SJSA1 (cell line): ENCODE data around the gene TMEM107. TPM values are rescaled to one million over a fixed set of nuclear protein-coding genes. Genes with fewer than 3 reads are reported as not detected.
A peak's percentile ranks its signal among the peaks of the same experiment; 100 is the strongest.
"Not testable (repeated sequence)": the region's sequence is repeated elsewhere in the genome, so short reads cannot be mapped to it uniquely, and the experiment has no call there.

Experiments used
- DNase-seq, 2 experiments: peaks; one replicate each; pipeline ENCODE4 v3.0.0-alpha.2; 2015 to 2020; ENCODE audit warnings: low spot score in 2 of 2, low read depth in 1 of 2
- H3K27ac ChIP-seq: fragments of 250-450 bp; sonication (Bioruptor Pico); 2 replicates; pipeline ENCODE4 v1.5.1; 2020; ENCODE audit warnings: mild to moderate bottlenecking, moderate library complexity
- H3K27me3 ChIP-seq: fragments of 250-450 bp; sonication (Bioruptor Pico); replicated peaks from 2 replicates; pipeline ENCODE4 v1.5.1; 2020; ENCODE audit warnings: mild to moderate bottlenecking, moderate library complexity
- H3K36me3 ChIP-seq: fragments of 250-450 bp; sonication (Bioruptor Pico); 2 replicates; pipeline ENCODE4 v1.5.1; 2020; ENCODE audit warnings: mild to moderate bottlenecking
- H3K4me1 ChIP-seq: fragments of 250-450 bp; sonication (Bioruptor Pico); replicated peaks from 2 replicates; pipeline ENCODE4 v1.6.1; 2021; ENCODE audit warnings: mild to moderate bottlenecking
- H3K4me3 ChIP-seq: fragments of 250-450 bp; sonication (Bioruptor Pico); 2 replicates; pipeline ENCODE4 v1.5.1; 2020; ENCODE audit warnings: mild to moderate bottlenecking
- H3K9me3 ChIP-seq: fragments of 250-450 bp; sonication (Bioruptor Pico); replicated peaks from 2 replicates; pipeline ENCODE4 v1.5.1; 2020; ENCODE audit warnings: mild to moderate bottlenecking
- total RNA-seq: library from RNA; depleted of rRNA; stranded (reverse); fragments of >200 nt; shearing (Covaris generic); gene quantifications from 2 replicates; pipeline ENCODE4 v1.2.3, GENCODE V29; 2014; rRNA removed

The TMEM107 gene
- 11.5 and 15.9 TPM in 2 replicates for total RNA-seq

GRCh38 chr17:8176197-8176940 is at the start of gene TMEM107:
TSS of gene TMEM107 (minus strand) at chr17:8176380. CDS start at chr17:8176286, 94 bp downstream.
- peak; percentile 80 to 87 for DNase-seq
- H3K4me1 ChIP-seq: peaks cover 22% of the 10 kb centered on the region
- no peaks in the 10 kb centered on the region for H3K9me3 ChIP-seq
- H3K27me3 ChIP-seq: no peaks in the 10 kb centered on the region
- H3K4me3 ChIP-seq: peak within 1 kb of the TSS; percentile 49
- peak within 1 kb of the TSS; percentile 37 for H3K27ac ChIP-seq
- H3K36me3 ChIP-seq: no peaks in the 10 kb centered on the region

- Histone ChIP-seq H3K27me3 (no peaks in the 10 kb centered on the region), H3K9me3 (no peaks in the 10 kb centered on the region), H3K4me3 (no peak overlapping the region), H3K36me3 (peaks cover 6% of the 10 kb centered on the region; the same call in 1 of the 2 replicates), H3K4me1 (peaks cover 15% of the 10 kb centered on the region), H3K27ac (no peak overlapping the region)
- no peak for DNase-seq
These were observed 49.0 kb upstream of the TMEM107 start for GRCh38 chr17:8224891-8225812.

DNA sequence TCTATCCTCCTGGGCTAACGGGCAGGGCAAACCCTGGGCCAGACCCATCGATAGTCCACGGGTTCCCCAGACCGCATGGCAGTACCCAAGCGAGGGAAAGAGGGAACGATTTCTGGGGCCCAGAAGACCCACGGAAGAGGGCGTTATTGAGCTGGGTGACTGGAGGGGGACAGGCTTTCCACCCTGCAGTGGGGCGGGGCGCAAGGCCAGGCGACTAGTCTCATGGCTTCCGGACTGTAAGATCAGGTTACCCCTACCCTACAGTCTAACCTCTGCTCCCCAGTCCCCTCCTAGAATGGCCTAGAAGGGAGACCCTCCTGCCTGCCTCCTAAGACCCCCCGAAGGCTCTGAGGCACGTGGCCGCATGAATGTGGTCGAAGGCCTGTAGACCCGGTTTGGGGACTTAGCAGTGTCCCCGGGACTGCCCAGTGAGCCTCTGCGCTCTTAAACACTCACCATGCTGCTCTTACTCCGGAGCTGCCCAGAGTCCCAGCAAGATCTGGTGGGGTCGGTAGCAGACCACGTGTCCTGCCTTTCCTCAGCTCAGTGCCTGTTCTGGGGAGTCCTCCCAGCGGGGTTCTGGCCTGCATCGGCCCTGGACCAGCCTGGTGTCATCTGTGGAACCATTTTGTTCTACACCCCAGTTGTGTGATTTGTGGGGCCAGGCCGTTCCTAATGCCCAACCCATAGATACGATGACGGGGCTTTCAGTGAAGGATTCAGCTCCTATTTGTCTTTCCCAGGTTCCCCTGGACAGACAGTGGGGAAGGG is 47.4 kb upstream of the TMEM107 start:
- peak in 1 of 2 experiments; percentile 70 for DNase-seq
- H3K27me3 ChIP-seq: no peaks in the 10 kb centered on the region
- peaks cover 18% of the 10 kb centered on the region for H3K4me1 ChIP-seq
- peak overlapping the region; percentile 49 for H3K4me3 ChIP-seq
- H3K36me3 ChIP-seq: peaks cover 6% of the 10 kb centered on the region; the same call in 1 of the 2 replicates
- H3K9me3 ChIP-seq: no peaks in the 10 kb centered on the region
- H3K27ac ChIP-seq: peak overlapping the region; percentile 54

DNA sequence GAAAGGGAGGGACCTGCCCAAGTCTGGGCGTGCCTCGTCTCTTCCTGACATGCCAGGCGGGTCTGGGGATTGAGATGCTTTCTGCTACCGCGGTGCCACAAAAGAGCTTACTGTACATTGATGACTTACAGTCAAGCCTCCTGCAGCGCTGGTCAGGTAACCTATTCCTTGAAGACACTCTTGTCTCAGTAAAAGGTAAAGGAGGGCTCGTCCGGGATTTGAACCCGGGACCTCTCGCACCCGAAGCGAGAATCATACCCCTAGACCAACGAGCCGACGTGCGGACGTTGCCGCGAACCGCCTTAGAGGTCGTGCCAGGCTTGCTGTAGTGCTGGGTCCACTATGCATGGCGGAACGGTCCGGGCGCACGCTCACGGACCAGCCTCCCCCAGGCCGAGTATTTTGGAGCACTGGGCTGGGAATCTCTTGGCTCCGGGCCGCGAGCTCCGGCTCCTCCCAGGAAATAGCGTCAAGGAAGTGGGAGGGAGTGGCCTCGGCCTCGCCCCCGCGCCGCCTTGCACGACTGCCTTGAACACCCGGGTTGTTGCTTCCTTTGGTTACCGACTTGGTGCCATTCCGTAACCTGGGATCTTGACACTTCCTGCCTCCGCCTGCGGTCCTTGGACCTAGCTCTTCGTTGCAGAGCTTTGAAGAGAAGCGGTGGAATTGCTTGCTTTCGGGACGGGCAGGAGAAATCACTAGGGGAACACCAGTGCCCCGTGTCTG is 46.6 kb upstream of the TMEM107 start:
- Histone ChIP-seq H3K36me3 (peaks cover 5% of the 10 kb centered on the region; the same call in 1 of the 2 replicates), H3K9me3 (no peaks in the 10 kb centered on the region), H3K4me1 (peaks cover 18% of the 10 kb centered on the region), H3K27ac (peak overlapping the region; percentile 54), H3K27me3 (no peaks in the 10 kb centered on the region), H3K4me3 (peak overlapping the region; percentile 49)
- DNase-seq: peak; percentile 95 to 97

GRCh38 chr17:8222380-8222629 is 46.1 kb upstream of the TMEM107 start:
- no peak for DNase-seq
- H3K27ac ChIP-seq: peak overlapping the region; percentile 12; the same call in 1 of the 2 replicates
- H3K4me1 ChIP-seq: peaks cover 17% of the 10 kb centered on the region
- no peaks in the 10 kb centered on the region for H3K9me3 ChIP-seq
- H3K4me3 ChIP-seq: peak overlapping the region; percentile 49
- H3K36me3 ChIP-seq: 0 out of 2 replicates have a peak, but pooled peaks cover under 1% of the 10 kb centered on the region
- H3K27me3 ChIP-seq: no peaks in the 10 kb centered on the region

DNA sequence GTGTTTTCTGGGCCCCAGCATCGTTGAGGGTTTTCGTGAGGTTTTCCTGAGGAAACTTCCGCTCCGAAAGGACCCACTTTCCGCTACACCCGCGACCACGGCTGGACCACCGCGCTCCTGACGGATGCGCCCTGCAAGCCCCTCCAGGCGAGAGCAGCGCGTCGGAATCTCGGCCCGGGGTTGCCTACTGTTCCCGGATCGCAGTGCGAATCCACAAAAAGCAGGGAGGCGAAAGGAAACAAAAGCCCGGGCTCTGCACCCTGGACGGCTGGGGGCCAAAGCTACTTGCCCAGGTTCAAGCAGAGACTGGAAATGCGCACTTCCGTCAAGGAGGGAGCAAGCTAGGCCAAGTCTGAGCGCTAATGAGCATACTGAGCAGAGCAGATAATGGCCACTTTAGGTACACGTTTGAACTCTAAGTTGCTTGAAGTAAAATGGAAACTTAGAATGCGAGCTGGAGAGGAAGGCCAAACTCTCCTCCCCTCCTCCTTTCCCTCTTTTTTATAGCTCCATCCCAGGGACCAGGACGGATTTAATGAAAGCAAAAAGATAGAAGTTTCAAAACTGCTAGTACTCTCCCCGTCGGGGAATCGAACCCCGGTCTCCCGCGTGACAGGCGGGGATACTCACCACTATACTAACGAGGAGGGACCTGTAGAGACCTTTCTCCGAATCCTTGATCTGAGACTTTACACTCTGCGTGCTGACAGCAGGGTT is 45.6 kb upstream of the TMEM107 start:
- no peaks in the 10 kb centered on the region for H3K9me3 ChIP-seq
- H3K4me1 ChIP-seq: peaks cover 13% of the 10 kb centered on the region
- H3K27ac ChIP-seq: peak overlapping the region; percentile 66
- no peaks in the 10 kb centered on the region for H3K27me3 ChIP-seq
- peak overlapping the region; percentile 49 for H3K4me3 ChIP-seq
- DNase-seq: peak; percentile 83 to 98
- no peaks in the 10 kb centered on the region for H3K36me3 ChIP-seq

DNA sequence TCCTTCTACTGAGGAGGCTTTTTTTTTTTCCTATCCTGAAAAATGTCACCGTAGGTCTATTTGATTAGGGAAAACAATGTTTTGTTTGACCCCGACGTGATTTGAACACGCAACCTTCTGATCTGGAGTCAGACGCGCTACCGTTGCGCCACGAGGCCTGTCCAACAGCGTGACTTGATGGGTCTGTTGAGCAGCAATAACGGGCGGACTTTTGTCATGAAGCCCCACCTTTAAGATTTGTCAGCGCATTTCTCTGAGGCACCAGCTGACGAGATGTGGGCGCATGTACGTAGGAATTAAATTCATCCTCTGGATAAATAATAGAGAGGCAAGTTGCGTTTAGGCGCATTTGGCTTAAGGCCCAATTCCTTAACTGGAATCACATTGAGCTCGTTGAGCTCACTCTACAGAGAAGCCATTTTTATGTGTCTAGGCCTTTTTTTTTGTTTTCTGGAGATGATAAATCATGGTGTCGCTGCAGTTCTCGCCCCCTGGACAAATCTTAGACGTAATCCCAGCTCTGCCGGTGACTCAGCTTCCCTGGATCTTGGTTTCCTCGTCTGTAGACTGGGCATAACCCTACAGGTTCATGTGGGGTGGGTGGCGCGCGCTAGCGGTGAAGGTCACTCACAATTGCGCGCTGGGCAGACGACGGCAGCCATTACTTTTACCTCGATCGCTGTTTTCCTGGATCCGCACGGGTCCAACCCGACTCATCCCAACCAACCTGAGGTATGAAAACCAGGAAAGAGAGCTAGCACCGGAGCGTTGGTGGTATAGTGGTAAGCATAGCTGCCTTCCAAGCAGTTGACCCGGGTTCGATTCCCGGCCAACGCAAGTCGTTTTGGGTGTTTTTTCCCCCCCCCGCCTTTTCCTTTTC is 44.8 kb upstream of the TMEM107 start:
- H3K27ac ChIP-seq: peak overlapping the region; percentile 66
- peaks cover 13% of the 10 kb centered on the region for H3K4me1 ChIP-seq
- H3K36me3 ChIP-seq: no peaks in the 10 kb centered on the region
- H3K27me3 ChIP-seq: no peaks in the 10 kb centered on the region
- H3K4me3 ChIP-seq: peak overlapping the region; percentile 49
- peak; percentile 87 to 96 for DNase-seq
- no peaks in the 10 kb centered on the region for H3K9me3 ChIP-seq

DNA sequence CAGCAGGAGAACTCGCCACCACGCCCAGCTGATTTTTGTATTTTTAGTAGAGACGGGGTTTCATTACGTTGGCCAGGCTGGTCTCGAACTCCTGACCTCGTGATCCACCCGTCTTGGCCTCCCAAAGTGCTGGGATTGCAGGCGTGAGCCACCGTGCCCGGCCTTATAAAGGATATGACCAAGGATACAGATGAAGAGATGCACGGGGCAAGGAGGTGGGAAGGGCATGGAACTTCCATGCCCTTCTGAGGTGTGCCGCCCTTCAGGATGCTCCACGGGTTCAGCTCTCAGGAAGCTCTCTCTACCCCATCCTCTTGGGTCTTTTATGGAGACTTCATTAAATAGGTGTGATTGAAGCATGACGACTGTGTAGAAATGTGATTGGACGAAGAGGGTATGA is 37.8 kb upstream of the TMEM107 start:
- peaks cover 11% of the 10 kb centered on the region for H3K4me1 ChIP-seq
- not testable (repeated sequence) for H3K27ac ChIP-seq, H3K27me3 ChIP-seq, DNase-seq, H3K9me3 ChIP-seq, H3K4me3 ChIP-seq
- peaks cover 14% of the 10 kb centered on the region for H3K36me3 ChIP-seq

DNA sequence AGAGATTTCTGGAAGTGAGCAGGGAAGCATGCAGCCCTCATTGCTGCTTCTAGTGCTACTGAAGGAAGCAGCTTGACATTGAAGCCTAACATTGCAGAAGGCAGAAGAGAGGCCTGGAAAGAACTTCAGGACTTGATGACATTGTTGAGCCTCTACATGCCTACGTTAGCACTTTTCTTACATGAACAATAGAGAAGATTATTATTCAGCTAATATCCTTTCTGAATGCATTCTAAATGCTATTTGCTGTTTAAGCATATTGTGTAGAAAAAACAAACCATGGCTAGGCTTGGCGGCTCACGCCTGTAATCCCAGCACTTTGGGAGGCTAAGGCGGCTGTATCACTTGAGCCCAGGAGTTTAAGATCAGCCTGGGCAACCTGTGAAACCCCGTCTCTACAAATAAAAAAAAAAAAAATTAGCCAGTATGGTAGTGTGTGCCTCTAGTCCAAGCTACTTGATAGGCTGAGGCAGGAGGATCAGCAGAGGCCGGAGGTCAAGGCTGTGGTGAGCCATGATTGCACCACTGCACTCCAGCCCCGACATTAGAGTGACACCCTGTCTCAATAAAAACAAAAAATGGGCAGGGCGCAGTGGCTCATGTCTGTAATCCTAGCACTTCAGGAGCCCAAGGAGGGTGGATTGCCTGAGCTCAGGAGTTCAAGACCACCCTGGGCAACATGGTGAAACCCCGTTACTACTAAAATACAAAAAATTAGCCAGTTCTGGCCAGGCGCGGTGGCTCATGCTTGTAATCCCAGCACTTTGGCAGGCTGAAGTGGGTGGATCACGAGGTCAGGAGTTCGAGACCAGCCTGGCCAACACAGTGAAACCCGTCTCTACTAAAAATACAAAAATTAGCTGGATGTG is 36.4 kb upstream of the TMEM107 start:
- Histone ChIP-seq H3K27ac (no peak overlapping the region), H3K27me3 (no peaks in the 10 kb centered on the region), H3K36me3 (peaks cover 26% of the 10 kb centered on the region), H3K4me1 (peaks cover 17% of the 10 kb centered on the region), H3K4me3 (no peak overlapping the region), H3K9me3 (no peaks in the 10 kb centered on the region)
- DNase-seq: no peak

DNA sequence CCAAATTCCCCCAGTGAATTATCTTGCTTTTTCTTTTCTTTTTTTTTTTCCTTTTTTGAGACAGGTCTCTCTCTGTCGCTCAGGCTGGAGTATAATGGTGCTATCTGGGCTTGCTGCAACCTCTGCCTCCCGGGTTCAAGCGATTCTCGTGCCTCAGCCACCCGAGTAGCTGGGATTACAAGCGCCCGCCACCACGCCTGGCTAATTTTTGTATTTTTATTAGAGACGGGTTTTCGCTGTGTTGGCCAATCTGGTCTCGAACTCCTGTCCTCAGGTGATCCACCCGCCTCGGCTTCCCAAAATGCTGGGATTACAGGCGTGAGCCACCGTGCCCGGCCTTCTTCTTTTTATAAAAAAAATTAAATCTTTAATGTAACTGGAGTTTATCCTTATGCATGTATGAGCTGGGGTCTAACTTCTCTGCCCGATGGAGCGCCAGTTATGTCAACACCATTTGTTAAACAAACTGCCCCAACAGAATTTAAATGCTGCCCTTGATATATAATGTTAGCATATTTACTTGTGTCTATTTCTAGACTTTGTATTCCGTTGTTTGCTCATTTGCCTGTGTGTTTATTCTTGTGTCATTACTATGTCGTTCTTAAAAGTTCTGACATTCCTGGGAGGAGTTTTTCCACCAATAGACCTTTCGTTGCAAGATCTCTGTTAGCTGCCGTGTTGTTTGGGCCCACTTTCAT is 34.7 kb upstream of the TMEM107 start:
- H3K27me3 ChIP-seq: no peaks in the 10 kb centered on the region
- no peaks in the 10 kb centered on the region for H3K9me3 ChIP-seq
- peak overlapping the region; percentile 80 for H3K4me3 ChIP-seq

More for the DNA sequence above, 34.7 kb upstream of the TMEM107 start:
- peaks cover 42% of the 10 kb centered on the region for H3K36me3 ChIP-seq
- DNase-seq: peak; percentile 48 to 56
- H3K27ac ChIP-seq: peak overlapping the region; percentile 98
- H3K4me1 ChIP-seq: peaks cover 19% of the 10 kb centered on the region
